BJ (cell line): ENCODE measurements around the gene DDOST. TPM values are rescaled to one million over a fixed set of nuclear protein-coding genes. Genes with fewer than 3 reads are reported as not detected.

Source experiments
- CTCF ChIA-PET: fragments of 350-600 bp; formaldehyde crosslinking; extraction: SDS; loops from one replicate; lab custom pipeline; 2021; ENCODE audit warnings: antibody characterized with exemption, inconsistent platforms; lab: Yijun Ruan, JAX
- POLR2A ChIA-PET: fragments of 300-600 bp; sonication (Branson Sonifier 250); formaldehyde crosslinking; extraction: SDS; loops from one replicate; lab custom pipeline; 2021; ENCODE audit warnings: antibody characterized with exemption; lab: Charles Lee
- DNase-seq: peaks from one replicate; pipeline ENCODE4 v3.0.0-alpha.2; 2011; ENCODE audit warnings: low read depth
- H3K27me3 ChIP-seq: 2 replicates; pipeline ENCODE4 v1.6.0; 2011; ENCODE audit warnings: low read length; ENCODE audit not compliant: control insufficient read depth, insufficient read depth
- H3K36me3 ChIP-seq: 2 replicates; pipeline ENCODE4 v1.5.1; 2011; ENCODE audit warnings: low read length; ENCODE audit not compliant: control insufficient read depth, insufficient read depth
- H3K4me3 ChIP-seq: 2 replicates; pipeline ENCODE4 v1.5.1; 2011; ENCODE audit warnings: low read depth, mild to moderate bottlenecking, control low read depth, low read length
- polyA plus RNA-seq: library from polyadenylated mRNA; depleted of rRNA; stranded (reverse); fragments of >200 nt; gene quantifications from 2 replicates; pipeline ENCODE4 v1.2.3, GENCODE V29; 2011
- TF ChIP-seq, protein P1 (sequence below): IDR thresholded peaks from 2 replicates; pipeline ENCODE4 v1.5.1; 2011; ENCODE audit warnings: low read depth, mild to moderate bottlenecking, control low read depth, inconsistent platforms, low read length, moderate library complexity; ENCODE audit not compliant: insufficient read depth

DDOST gene
- polyA plus RNA-seq, 1 experiment, result 581 TPM

DNA sequence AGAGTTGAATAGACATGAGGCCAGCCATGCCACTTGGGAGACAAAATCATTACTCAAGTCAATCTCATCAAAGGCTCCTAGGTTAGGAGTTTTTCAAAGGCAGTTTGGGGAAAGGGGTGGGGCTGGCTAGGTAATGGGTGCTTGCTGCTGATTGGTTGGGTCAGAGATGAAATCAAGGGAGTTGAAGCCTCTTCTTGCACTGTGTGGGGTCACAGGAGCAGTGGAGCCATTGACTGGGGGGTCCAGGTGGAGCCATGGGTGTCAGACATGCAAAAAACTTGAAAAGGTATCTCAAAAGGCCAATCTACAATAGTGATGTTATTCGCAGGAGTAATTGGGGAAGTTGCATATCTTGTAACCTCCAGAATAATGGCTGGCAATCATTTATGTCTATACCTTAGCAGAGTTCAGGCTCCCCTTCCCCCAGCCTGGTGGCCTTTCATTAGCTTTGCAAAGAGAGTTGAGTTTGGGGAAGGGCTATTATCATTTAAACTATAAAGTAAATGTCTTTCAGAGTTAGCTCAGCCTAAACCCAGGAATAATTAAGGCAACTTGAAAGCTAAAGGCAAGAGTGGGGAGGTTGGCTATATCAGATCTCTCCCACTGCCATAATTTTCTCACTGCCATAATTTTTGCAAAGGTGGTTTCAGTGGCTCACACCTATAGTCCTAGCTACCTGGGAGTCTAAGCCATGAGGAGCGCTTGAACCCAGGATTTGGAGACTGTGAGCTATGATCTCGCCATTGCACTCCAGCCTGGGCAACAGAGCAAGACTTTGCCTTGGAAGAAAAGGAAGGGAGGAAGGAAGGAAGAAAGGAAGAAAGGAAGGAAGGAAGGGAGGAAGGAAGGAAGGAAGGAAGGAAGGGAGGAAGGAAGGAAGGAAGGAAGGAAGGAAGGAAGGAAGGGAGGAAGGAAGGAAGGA is 35.7 kb downstream of the DDOST start:
- no peaks in the 10 kb centered on the region for H3K27me3 ChIP-seq
- ChIA-PET CTCF (interaction anchor here (1.0 to 2.6 kb wide), 4 partner anchors 7 to 50 kb away, joined by 3 to 7 read pairs (median 4); no protein-coding TSS in a partner anchor), POLR2A (no interaction called here)
- TF ChIP-seq, protein P1, sequence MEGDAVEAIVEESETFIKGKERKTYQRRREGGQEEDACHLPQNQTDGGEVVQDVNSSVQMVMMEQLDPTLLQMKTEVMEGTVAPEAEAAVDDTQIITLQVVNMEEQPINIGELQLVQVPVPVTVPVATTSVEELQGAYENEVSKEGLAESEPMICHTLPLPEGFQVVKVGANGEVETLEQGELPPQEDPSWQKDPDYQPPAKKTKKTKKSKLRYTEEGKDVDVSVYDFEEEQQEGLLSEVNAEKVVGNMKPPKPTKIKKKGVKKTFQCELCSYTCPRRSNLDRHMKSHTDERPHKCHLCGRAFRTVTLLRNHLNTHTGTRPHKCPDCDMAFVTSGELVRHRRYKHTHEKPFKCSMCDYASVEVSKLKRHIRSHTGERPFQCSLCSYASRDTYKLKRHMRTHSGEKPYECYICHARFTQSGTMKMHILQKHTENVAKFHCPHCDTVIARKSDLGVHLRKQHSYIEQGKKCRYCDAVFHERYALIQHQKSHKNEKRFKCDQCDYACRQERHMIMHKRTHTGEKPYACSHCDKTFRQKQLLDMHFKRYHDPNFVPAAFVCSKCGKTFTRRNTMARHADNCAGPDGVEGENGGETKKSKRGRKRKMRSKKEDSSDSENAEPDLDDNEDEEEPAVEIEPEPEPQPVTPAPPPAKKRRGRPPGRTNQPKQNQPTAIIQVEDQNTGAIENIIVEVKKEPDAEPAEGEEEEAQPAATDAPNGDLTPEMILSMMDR, result no peak
- no peak for DNase-seq
- H3K4me3 ChIP-seq, result no peak overlapping the region
- no peaks in the 10 kb centered on the region for H3K36me3 ChIP-seq

DNA sequence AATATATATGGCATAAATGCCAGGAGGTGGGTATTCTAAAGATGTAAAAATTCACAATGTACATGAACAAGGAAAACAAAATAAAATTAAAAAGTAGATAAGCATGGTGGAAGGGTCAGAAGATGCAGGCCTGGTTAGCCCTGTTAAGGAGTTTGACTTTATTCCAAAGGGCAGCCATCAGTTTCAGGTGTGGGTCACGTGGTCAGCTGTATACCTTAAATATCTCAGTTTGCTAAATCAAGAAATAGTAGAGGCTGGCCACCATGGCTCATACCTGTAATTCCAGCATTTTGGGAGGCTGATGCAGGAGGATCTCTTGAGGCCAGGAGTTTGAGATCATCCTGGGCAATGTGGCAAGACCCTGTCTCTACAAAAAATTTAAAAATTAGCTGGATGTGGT is 36.5 kb downstream of the DDOST start:
- ChIA-PET CTCF (interaction anchor here (1.0 to 2.6 kb wide), 3 partner anchors 8 to 50 kb away, joined by 4 to 7 read pairs (median 5); no protein-coding TSS in a partner anchor), POLR2A (no interaction called here)
- H3K36me3 ChIP-seq, result no peaks in the 10 kb centered on the region

DNA sequence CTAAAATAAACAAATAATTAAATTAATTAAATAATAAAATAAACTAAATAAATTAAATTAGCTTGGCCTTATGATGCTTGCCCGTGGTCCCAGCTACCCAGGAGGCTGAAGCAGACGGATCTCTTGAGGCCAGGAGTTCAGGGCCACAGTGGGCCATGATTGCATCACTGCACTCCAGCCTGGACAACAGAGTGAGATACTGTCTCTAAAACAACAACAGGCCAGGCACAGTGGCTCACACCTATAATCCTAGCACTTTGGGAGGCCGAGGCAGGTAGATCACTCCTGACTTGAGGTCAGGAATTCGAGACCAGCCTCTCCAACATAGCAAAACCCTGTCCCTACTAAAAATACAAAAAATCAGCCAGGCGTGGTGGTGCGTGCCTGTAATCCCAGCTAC is 40.2 kb downstream of the DDOST start:
- Histone ChIP-seq H3K27me3 (no peaks in the 10 kb centered on the region), H3K36me3 (no peaks in the 10 kb centered on the region), H3K4me3 (no peak overlapping the region)
- DNase-seq, result no peak
- TF ChIP-seq, protein P1, result no peak
- ChIA-PET POLR2A (no interaction called here), CTCF (interaction anchor here (1.7 to 3.1 kb wide), 2 partner anchors 12 kb away, joined by 12 to 21 read pairs; partner anchors contain the start of gene PINK1)

More for the DNA sequence above, 36.5 kb downstream of the DDOST start:
- H3K27me3 ChIP-seq, result no peaks in the 10 kb centered on the region
- TF ChIP-seq, protein P1, result no peak
- no peak overlapping the region for H3K4me3 ChIP-seq
- no peak for DNase-seq

DNA sequence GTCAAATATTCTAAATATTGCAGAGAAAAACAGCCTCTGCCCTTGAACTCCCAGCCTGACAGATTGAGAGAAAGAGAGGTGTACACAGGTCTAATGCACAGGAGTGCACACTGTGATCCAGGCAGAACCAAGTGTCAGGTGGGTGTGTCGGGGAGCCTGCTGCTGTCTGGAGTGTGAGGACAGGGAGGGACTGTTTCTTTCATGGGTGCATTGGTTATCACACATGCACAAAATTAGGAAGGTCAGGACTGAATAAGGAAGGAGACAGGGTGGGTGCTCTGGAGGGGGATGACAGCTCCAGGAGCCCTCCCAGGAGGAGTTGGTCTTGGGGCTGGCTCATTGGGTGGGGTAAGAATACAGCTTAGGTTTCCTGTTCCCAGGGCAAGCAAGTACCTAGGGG is 41.2 kb downstream of the DDOST start:
- Histone ChIP-seq H3K4me3 (no peak overlapping the region), H3K36me3 (no peaks in the 10 kb centered on the region), H3K27me3 (no peaks in the 10 kb centered on the region)
- POLR2A ChIA-PET, result no interaction called here
- CTCF ChIA-PET, result interaction anchor here (1.9 to 3.1 kb wide), 2 partner anchors 10 to 13 kb away, joined by 5 to 21 read pairs; partner anchors contain the start of gene PINK1
- TF ChIP-seq, protein P1, result no peak
- DNase-seq, result no peak

DNA sequence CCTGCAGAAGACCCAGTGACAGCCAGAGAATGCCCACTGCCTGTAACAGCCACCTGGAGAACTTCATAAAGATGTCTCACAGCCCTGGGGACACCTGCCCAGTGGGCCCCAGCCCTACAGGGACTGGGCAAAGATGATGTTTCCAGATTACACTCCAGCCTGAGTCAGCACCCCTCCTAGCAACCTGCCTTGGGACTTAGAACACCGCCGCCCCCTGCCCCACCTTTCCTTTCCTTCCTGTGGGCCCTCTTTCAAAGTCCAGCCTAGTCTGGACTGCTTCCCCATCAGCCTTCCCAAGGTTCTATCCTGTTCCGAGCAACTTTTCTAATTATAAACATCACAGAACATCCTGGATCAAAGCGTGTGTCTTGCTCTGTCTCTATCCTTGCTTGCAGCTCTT is 42.6 kb downstream of the DDOST start:
- ChIA-PET POLR2A (no interaction called here), CTCF (interaction anchor here (0.9 to 3.1 kb wide), 4 partner anchors 12 to 44 kb away, joined by 4 to 21 read pairs (median 4); partner anchors contain the start of gene PINK1)
- no peaks in the 10 kb centered on the region for H3K27me3 ChIP-seq
- H3K36me3 ChIP-seq, result no peaks in the 10 kb centered on the region
- DNase-seq, result no peak
- TF ChIP-seq, protein P1, result no peak
- H3K4me3 ChIP-seq, result no peak overlapping the region
